ENCODE results near the gene MAJIN. TPM values are rescaled to one million over a fixed set of nuclear protein-coding genes. Genes with fewer than 3 reads are reported as not detected.
"Not testable (repeated sequence)": the region's sequence is repeated elsewhere in the genome, so short reads cannot be mapped to it uniquely, and the experiment has no call there.

MAJIN gene
- total RNA-seq, result not detected in 2 replicates

- Mint-ChIP-seq H3K36me3 (ENCODE audit: low read depth) (no peaks in the 10 kb centered on the region), H3K27ac (peak within 1 kb of the TSS; percentile 76), H3K4me3 (ENCODE audit: low read depth) (peak within 1 kb of the TSS; percentile 41), H3K27me3 (ENCODE audit: low read depth) (no peaks in the 10 kb centered on the region), H3K9me3 (no peaks in the 10 kb centered on the region), H3K4me1 (ENCODE audit: low read depth) (peaks cover 21% of the 10 kb centered on the region)
- intact Hi-C loops (cut with micrococcal nuclease), result no loop called here
- DNase-seq (ENCODE audit: low spot score), result peak; percentile 70
These were observed at the start of gene MAJIN for GRCh38 chr11:64971421-64972233. TSS of gene MAJIN (minus strand) at chr11:64972108. CDS start at chr11:64959405, 12,703 bp downstream.

- Mint-ChIP-seq H3K9me3 (no peaks in the 10 kb centered on the region), H3K27me3 (ENCODE audit: low read depth) (peaks cover 2% of the 10 kb centered on the region), H3K4me1 (ENCODE audit: low read depth) (peaks cover 4% of the 10 kb centered on the region), H3K36me3 (ENCODE audit: low read depth) (peaks cover 21% of the 10 kb centered on the region), H3K27ac (no peak overlapping the region), H3K4me3 (ENCODE audit: low read depth) (no peak overlapping the region)
- intact Hi-C loops (cut with micrococcal nuclease), result no loop called here
- no peak for DNase-seq (ENCODE audit: low spot score)
These were observed 49.6 kb upstream of the MAJIN start for GRCh38 chr11:65021509-65021908.

- Mint-ChIP-seq H3K27me3 (ENCODE audit: low read depth) (peaks cover 1% of the 10 kb centered on the region), H3K36me3 (ENCODE audit: low read depth) (peaks cover 26% of the 10 kb centered on the region), H3K4me1 (ENCODE audit: low read depth) (peaks cover 8% of the 10 kb centered on the region), H3K9me3 (no peaks in the 10 kb centered on the region), H3K27ac (no peak overlapping the region), H3K4me3 (ENCODE audit: low read depth) (no peak overlapping the region)
- intact Hi-C loops (cut with micrococcal nuclease), result no loop called here
- no peak for DNase-seq (ENCODE audit: low spot score)
These were observed 49.1 kb upstream of the MAJIN start for GRCh38 chr11:65021003-65021402.

- Mint-ChIP-seq H3K36me3 (ENCODE audit: low read depth) (peaks cover 27% of the 10 kb centered on the region), H3K9me3 (no peaks in the 10 kb centered on the region), H3K4me3 (ENCODE audit: low read depth) (no peak overlapping the region), H3K27ac (no peak overlapping the region), H3K27me3 (ENCODE audit: low read depth) (no peaks in the 10 kb centered on the region), H3K4me1 (ENCODE audit: low read depth) (peaks cover 11% of the 10 kb centered on the region)
- intact Hi-C loops (cut with micrococcal nuclease), result no loop called here
- DNase-seq (ENCODE audit: low spot score), result no peak
These were observed 47.9 kb upstream of the MAJIN start for GRCh38 chr11:65019824-65020223.

- H3K36me3 Mint-ChIP-seq (ENCODE audit: low read depth), result peaks cover 27% of the 10 kb centered on the region
- no peak overlapping the region for H3K4me3 Mint-ChIP-seq (ENCODE audit: low read depth)
- H3K27me3 Mint-ChIP-seq (ENCODE audit: low read depth), result no peaks in the 10 kb centered on the region
- DNase-seq (ENCODE audit: low spot score), result no peak
- peaks cover 16% of the 10 kb centered on the region for H3K4me1 Mint-ChIP-seq (ENCODE audit: low read depth)
- H3K27ac Mint-ChIP-seq, result no peak overlapping the region
- no peaks in the 10 kb centered on the region for H3K9me3 Mint-ChIP-seq
- intact Hi-C loops (cut with micrococcal nuclease), result no loop called here
These were observed 46.0 kb upstream of the MAJIN start for GRCh38 chr11:65017937-65018336.

- no peak overlapping the region for H3K4me3 Mint-ChIP-seq (ENCODE audit: low read depth)
- peaks cover 18% of the 10 kb centered on the region for H3K4me1 Mint-ChIP-seq (ENCODE audit: low read depth)
- no peaks in the 10 kb centered on the region for H3K27me3 Mint-ChIP-seq (ENCODE audit: low read depth)
- peak overlapping the region; percentile 15 for H3K27ac Mint-ChIP-seq
- DNase-seq (ENCODE audit: low spot score), result no peak
- no peaks in the 10 kb centered on the region for H3K9me3 Mint-ChIP-seq
- H3K36me3 Mint-ChIP-seq (ENCODE audit: low read depth), result peaks cover 27% of the 10 kb centered on the region
- intact Hi-C loops (cut with micrococcal nuclease), result no loop called here
These were observed 44.8 kb upstream of the MAJIN start for GRCh38 chr11:65016705-65017104.

GRCh38 chr11:65014726-65015227 is 42.9 kb upstream of the MAJIN start:
- H3K9me3 Mint-ChIP-seq, result no peaks in the 10 kb centered on the region
- H3K27me3 Mint-ChIP-seq (ENCODE audit: low read depth), result no peaks in the 10 kb centered on the region
- DNase-seq (ENCODE audit: low spot score), result no peak
- H3K36me3 Mint-ChIP-seq (ENCODE audit: low read depth), result peaks cover 24% of the 10 kb centered on the region
- peak overlapping the region; percentile 89 for H3K4me3 Mint-ChIP-seq (ENCODE audit: low read depth)
- intact Hi-C loops (cut with micrococcal nuclease), result loop anchor here (1.0 to 5.0 kb wide), 4 partner anchors 13 to 98 kb away; partner anchors contain the start of genes ATG2A, CDCA5, PPP2R5B and SNX15
- peaks cover 18% of the 10 kb centered on the region for H3K4me1 Mint-ChIP-seq (ENCODE audit: low read depth)
- peak overlapping the region; percentile 93 for H3K27ac Mint-ChIP-seq

GRCh38 chr11:65013888-65014725 is 42.2 kb upstream of the MAJIN start, which contains the start of gene ARL2:
TSS of gene ARL2 (plus strand) at chr11:65014160. CDS start at chr11:65014208, 48 bp downstream.
- H3K27ac Mint-ChIP-seq, result peak within 1 kb of the TSS; percentile 99
- intact Hi-C loops (cut with micrococcal nuclease), result loop anchor here (1.0 to 5.0 kb wide), 7 partner anchors 13 to 167 kb away; partner anchors contain the start of genes ATG2A, CDCA5, PPP2R5B and SNX15
- peak within 1 kb of the TSS; percentile 89 for H3K4me3 Mint-ChIP-seq (ENCODE audit: low read depth)
- no peaks in the 10 kb centered on the region for H3K27me3 Mint-ChIP-seq (ENCODE audit: low read depth)
- H3K36me3 Mint-ChIP-seq (ENCODE audit: low read depth), result peaks cover 24% of the 10 kb centered on the region
- DNase-seq (ENCODE audit: low spot score), result peak; percentile 83
- peaks cover 18% of the 10 kb centered on the region for H3K4me1 Mint-ChIP-seq (ENCODE audit: low read depth)
- H3K9me3 Mint-ChIP-seq, result no peaks in the 10 kb centered on the region

GRCh38 chr11:65013130-65013887 is 41.4 kb upstream of the MAJIN start:
- intact Hi-C loops (cut with micrococcal nuclease), result loop anchor here (1.0 to 5.0 kb wide), 4 partner anchors 69 to 166 kb away; partner anchors contain the start of genes CDCA5, VPS51, ZFPL1 and ZNHIT2
- peak overlapping the region; percentile 99 for H3K27ac Mint-ChIP-seq
- peaks cover 22% of the 10 kb centered on the region for H3K36me3 Mint-ChIP-seq (ENCODE audit: low read depth)
- peak; percentile 90 for DNase-seq (ENCODE audit: low spot score)
- peaks cover 18% of the 10 kb centered on the region for H3K4me1 Mint-ChIP-seq (ENCODE audit: low read depth)
- no peaks in the 10 kb centered on the region for H3K27me3 Mint-ChIP-seq (ENCODE audit: low read depth)
- peak overlapping the region; percentile 88 for H3K4me3 Mint-ChIP-seq (ENCODE audit: low read depth)
- H3K9me3 Mint-ChIP-seq, result no peaks in the 10 kb centered on the region

GRCh38 chr11:65008873-65009272 is 37.0 kb upstream of the MAJIN start:
- Mint-ChIP-seq H3K27me3 (ENCODE audit: low read depth) (no peaks in the 10 kb centered on the region), H3K27ac (no peak overlapping the region), H3K4me1 (ENCODE audit: low read depth) (peaks cover 7% of the 10 kb centered on the region), H3K4me3 (ENCODE audit: low read depth) (no peak overlapping the region), H3K36me3 (ENCODE audit: low read depth) (no peaks in the 10 kb centered on the region), H3K9me3 (no peaks in the 10 kb centered on the region)
- DNase-seq (ENCODE audit: low spot score), result no peak
- intact Hi-C loops (cut with micrococcal nuclease), result no loop called here

- no peak overlapping the region for H3K27ac Mint-ChIP-seq
- no peaks in the 10 kb centered on the region for H3K9me3 Mint-ChIP-seq
- intact Hi-C loops (cut with micrococcal nuclease), result no loop called here
- peaks cover 3% of the 10 kb centered on the region for H3K4me1 Mint-ChIP-seq (ENCODE audit: low read depth)
- H3K36me3 Mint-ChIP-seq (ENCODE audit: low read depth), result no peaks in the 10 kb centered on the region
- no peak overlapping the region for H3K4me3 Mint-ChIP-seq (ENCODE audit: low read depth)
- H3K27me3 Mint-ChIP-seq (ENCODE audit: low read depth), result no peaks in the 10 kb centered on the region
- DNase-seq (ENCODE audit: low spot score), result no peak
These were observed 36.1 kb upstream of the MAJIN start for GRCh38 chr11:65008016-65008415.

GRCh38 chr11:65003968-65004367 is 32.1 kb upstream of the MAJIN start:
- H3K9me3 Mint-ChIP-seq; H3K36me3 Mint-ChIP-seq (ENCODE audit: low read depth); DNase-seq (ENCODE audit: low spot score); H3K27ac Mint-ChIP-seq; intact Hi-C loops (cut with micrococcal nuclease); H3K4me3 Mint-ChIP-seq (ENCODE audit: low read depth); H3K27me3 Mint-ChIP-seq (ENCODE audit: low read depth); H3K4me1 Mint-ChIP-seq (ENCODE audit: low read depth): not testable (repeated sequence)
